ENCODE measurements around the gene KIF26B. TPM values are rescaled to one million over a fixed set of nuclear protein-coding genes. Genes with fewer than 3 reads are reported as not detected.

The KIF26B gene
- total RNA-seq, 1 experiment from 2014 or later = 0.04 TPM

DNA sequence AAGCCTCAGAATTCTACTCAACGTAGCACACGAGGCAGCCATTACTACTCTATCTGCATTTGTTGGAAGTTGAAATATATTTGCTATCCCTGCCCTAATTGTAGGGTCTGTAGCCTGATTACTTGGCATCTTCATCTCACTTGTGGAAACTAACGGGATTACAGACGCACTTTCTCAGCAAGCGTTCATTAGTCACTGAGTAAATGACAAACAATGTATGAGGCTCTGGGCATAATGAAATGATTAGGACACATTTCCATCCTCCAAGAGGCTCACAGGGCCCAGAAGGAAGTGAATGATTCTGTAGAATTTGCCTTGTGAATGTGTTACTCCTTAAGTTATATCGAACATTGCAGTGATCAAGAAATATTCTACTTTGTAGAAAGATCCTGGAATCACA, 78.1 kb downstream of the KIF26B start:
- Histone ChIP-seq H2AFZ (ENCODE audit: low read length) (no peak overlapping the region), H3K27ac (ENCODE audit: low read length) (no peak overlapping the region), H3K4me1 (ENCODE audit: insufficient read depth, low read length) (no peaks in the 10 kb centered on the region), H4K20me1 (ENCODE audit: low read length) (no peaks in the 10 kb centered on the region), H3K79me2 (ENCODE audit: low read length) (no peaks in the 10 kb centered on the region), H3K9me2 (replicated peaks; ENCODE audit: low read length) (no peaks in the 10 kb centered on the region), H3K9ac (ENCODE audit: low read length) (no peak overlapping the region), H3K4me3 (ENCODE audit: low read length) (no peak overlapping the region), H3K27me3 (ENCODE audit: low read length) (peaks cover 83% of the 10 kb centered on the region), H3K36me3 (ENCODE audit: low read depth, low read length) (no peaks in the 10 kb centered on the region), H3K4me2 (ENCODE audit: low read length) (no peak overlapping the region), H3F3A (ENCODE audit: low read length, unreplicated experiment) (no peaks in the 10 kb centered on the region), H3K9me3 (ENCODE audit: low read length) (no peaks in the 10 kb centered on the region)
- intact Hi-C loops (cut with micrococcal nuclease) = no loop called here
- TF ChIP-seq, protein P1, sequence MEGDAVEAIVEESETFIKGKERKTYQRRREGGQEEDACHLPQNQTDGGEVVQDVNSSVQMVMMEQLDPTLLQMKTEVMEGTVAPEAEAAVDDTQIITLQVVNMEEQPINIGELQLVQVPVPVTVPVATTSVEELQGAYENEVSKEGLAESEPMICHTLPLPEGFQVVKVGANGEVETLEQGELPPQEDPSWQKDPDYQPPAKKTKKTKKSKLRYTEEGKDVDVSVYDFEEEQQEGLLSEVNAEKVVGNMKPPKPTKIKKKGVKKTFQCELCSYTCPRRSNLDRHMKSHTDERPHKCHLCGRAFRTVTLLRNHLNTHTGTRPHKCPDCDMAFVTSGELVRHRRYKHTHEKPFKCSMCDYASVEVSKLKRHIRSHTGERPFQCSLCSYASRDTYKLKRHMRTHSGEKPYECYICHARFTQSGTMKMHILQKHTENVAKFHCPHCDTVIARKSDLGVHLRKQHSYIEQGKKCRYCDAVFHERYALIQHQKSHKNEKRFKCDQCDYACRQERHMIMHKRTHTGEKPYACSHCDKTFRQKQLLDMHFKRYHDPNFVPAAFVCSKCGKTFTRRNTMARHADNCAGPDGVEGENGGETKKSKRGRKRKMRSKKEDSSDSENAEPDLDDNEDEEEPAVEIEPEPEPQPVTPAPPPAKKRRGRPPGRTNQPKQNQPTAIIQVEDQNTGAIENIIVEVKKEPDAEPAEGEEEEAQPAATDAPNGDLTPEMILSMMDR (conservative IDR thresholded peaks at IDR 0.05; ENCODE audit: low read depth, low read length) = no peak
- TF ChIP-seq EZH2phosphoT487 (IDR thresholded peaks at IDR 0.05; ENCODE audit: borderline replicate concordance, low read length) (no peak), EZH2 (IDR thresholded peaks at IDR 0.05; ENCODE audit: low read length, unreplicated experiment) (no peak)
- no TSS peak for BruUV-seq (replicated peaks)
- ATAC-seq (no peak), DNase-seq (no peak)
- ChIA-PET CTCF (no interaction called here), POLR2A (ENCODE audit: unreplicated experiment) (no interaction called here)

DNA sequence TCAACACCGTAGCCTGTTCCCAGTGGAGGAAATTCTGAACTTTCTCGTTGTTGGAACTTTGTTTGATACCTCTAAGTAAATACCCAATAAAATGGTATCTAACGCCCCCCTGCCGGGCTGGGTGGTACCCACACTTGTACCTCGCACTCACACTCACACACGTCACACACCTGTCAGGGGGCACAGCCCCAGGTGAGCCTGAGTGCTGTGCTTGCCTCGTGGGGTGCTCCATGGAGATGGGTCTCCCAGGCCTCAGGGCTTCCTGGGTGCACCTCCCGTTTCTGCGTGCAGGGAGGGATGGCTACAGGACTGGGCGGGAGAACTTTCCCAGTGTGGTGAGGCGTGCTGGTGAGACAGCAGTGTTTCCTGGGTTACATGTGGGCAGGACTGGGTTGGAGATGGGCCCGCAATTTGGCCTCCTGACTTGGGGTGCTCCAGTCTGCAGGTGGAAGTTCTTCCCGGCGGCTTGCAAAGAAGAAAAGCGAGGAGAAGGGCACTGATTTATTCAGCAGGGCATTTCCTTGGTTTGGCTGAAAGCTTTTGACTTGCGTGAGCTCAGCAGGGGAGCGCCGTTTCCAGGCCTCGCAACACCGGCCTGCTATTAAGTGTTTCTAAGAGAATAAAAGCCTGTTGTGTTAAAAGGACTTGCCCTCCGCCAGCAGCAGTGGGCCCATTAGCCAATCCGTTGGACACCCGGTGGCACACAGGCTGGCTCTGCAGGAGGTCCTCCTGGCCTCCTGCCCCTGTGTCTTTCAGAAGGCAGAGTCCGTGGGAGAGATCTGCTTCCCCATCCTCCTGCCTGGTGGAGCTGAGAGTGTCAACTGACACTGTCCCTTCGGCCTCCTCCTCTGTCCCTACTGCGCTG, 79.7 kb downstream of the KIF26B start:
- POLR2A ChIA-PET (ENCODE audit: unreplicated experiment) = no interaction called here
- no peaks in the 10 kb centered on the region for H3K4me1 ChIP-seq (ENCODE audit: insufficient read depth, low read length)
- BruUV-seq (replicated peaks) = no TSS peak
- no peaks in the 10 kb centered on the region for H3K9me3 ChIP-seq (ENCODE audit: low read length)
- no peak overlapping the region for H3K9ac ChIP-seq (ENCODE audit: low read length)
- no peak overlapping the region for H3K4me3 ChIP-seq (ENCODE audit: low read length)
- no peaks in the 10 kb centered on the region for H3K36me3 ChIP-seq (ENCODE audit: low read depth, low read length)
- no peaks in the 10 kb centered on the region for H3K9me2 ChIP-seq (replicated peaks; ENCODE audit: low read length)
- H3K4me2 ChIP-seq (ENCODE audit: low read length) = no peak overlapping the region
- TF ChIP-seq EZH2phosphoT487 (IDR thresholded peaks at IDR 0.05; ENCODE audit: borderline replicate concordance, low read length) = no peak
- TF ChIP-seq, protein P1 (conservative IDR thresholded peaks at IDR 0.05; ENCODE audit: low read depth, low read length) = no peak
- TF ChIP-seq EZH2 (IDR thresholded peaks at IDR 0.05; ENCODE audit: low read length, unreplicated experiment) = no peak
- intact Hi-C loops (cut with micrococcal nuclease) = no loop called here
- no peak for ATAC-seq
- H3K27ac ChIP-seq (ENCODE audit: low read length) = no peak overlapping the region
- H3K79me2 ChIP-seq (ENCODE audit: low read length) = no peaks in the 10 kb centered on the region
- H4K20me1 ChIP-seq (ENCODE audit: low read length) = no peaks in the 10 kb centered on the region
- DNase-seq = no peak
- CTCF ChIA-PET = no interaction called here
- H3F3A ChIP-seq (ENCODE audit: low read length, unreplicated experiment) = no peaks in the 10 kb centered on the region
- no peak overlapping the region for H2AFZ ChIP-seq (ENCODE audit: low read length)
- peaks cover 85% of the 10 kb centered on the region for H3K27me3 ChIP-seq (ENCODE audit: low read length)

DNA sequence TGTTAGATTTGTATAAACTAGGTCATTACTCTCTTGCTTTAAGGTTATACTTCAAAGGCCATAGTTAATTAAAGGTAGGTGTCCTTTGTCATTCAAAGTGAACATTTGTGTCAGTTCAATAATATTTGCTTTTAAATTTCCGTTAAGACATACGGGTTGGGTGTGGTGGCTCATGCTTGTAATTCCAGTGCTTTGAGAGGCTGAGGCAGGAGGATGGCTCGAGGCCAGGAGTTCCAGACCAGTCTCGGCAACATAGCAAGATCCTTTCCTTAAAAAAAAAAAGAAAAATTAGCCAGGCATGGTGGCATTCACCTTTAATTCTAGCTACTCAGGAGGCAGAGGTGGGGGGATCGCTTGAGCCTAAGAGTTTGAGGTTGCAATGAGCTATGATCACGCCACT, 80.4 kb downstream of the KIF26B start:
- no peak overlapping the region for H3K4me2 ChIP-seq (ENCODE audit: low read length)
- no peaks in the 10 kb centered on the region for H4K20me1 ChIP-seq (ENCODE audit: low read length)
- DNase-seq (no peak), ATAC-seq (no peak)
- TF ChIP-seq EZH2phosphoT487 (IDR thresholded peaks at IDR 0.05; ENCODE audit: borderline replicate concordance, low read length) (no peak), EZH2 (IDR thresholded peaks at IDR 0.05; ENCODE audit: low read length, unreplicated experiment) (no peak)
- TF ChIP-seq, protein P1 (conservative IDR thresholded peaks at IDR 0.05; ENCODE audit: low read depth, low read length) = no peak
- no peaks in the 10 kb centered on the region for H3K4me1 ChIP-seq (ENCODE audit: insufficient read depth, low read length)
- ChIA-PET POLR2A (ENCODE audit: unreplicated experiment) (no interaction called here), CTCF (no interaction called here)
- no TSS peak for BruUV-seq (replicated peaks)
- no peaks in the 10 kb centered on the region for H3K79me2 ChIP-seq (ENCODE audit: low read length)
- no peaks in the 10 kb centered on the region for H3K36me3 ChIP-seq (ENCODE audit: low read depth, low read length)
- H3K9ac ChIP-seq (ENCODE audit: low read length) = no peak overlapping the region
- peaks cover 90% of the 10 kb centered on the region for H3K27me3 ChIP-seq (ENCODE audit: low read length)
- H3F3A ChIP-seq (ENCODE audit: low read length, unreplicated experiment) = no peaks in the 10 kb centered on the region
- H3K9me3 ChIP-seq (ENCODE audit: low read length) = no peaks in the 10 kb centered on the region
- no peak overlapping the region for H3K27ac ChIP-seq (ENCODE audit: low read length)
- no peaks in the 10 kb centered on the region for H3K9me2 ChIP-seq (replicated peaks; ENCODE audit: low read length)
- no peak overlapping the region for H2AFZ ChIP-seq (ENCODE audit: low read length)
- no peak overlapping the region for H3K4me3 ChIP-seq (ENCODE audit: low read length)
- intact Hi-C loops (cut with micrococcal nuclease) = no loop called here
